Neuronal stem cell (in vitro differentiated cells): Measurements from ENCODE around the gene PCNX2.

Experiments
- DNase-seq: peaks from one replicate; pipeline ENCODE4 v3.0.0-alpha.2; 2013; ENCODE audit warnings: low spot score
- H2AFZ ChIP-seq: one replicate; pipeline ENCODE4 v1.6.1; 2013; ENCODE audit warnings: mild to moderate bottlenecking, low read length, inconsistent platforms
- H2AK5ac ChIP-seq: 2 replicates; pipeline ENCODE4 v1.6.1; 2013; ENCODE audit warnings: low read depth, mild to moderate bottlenecking, inconsistent platforms, low read length, moderate library complexity, mixed read lengths
- H2BK120ac ChIP-seq: 2 replicates; pipeline ENCODE4 v1.6.1; 2013; ENCODE audit warnings: low read depth, mild to moderate bottlenecking, inconsistent platforms, low read length, moderate library complexity, mixed read lengths
- H2BK12ac ChIP-seq: one replicate; pipeline ENCODE4 v1.6.1; 2013; ENCODE audit warnings: low read length, inconsistent platforms
- H2BK15ac ChIP-seq: 2 replicates; pipeline ENCODE4 v1.6.1; 2013; ENCODE audit warnings: mild to moderate bottlenecking, low read length, inconsistent platforms, mixed read lengths
- H2BK5ac ChIP-seq: one replicate; pipeline ENCODE4 v1.6.1; 2013; ENCODE audit warnings: inconsistent platforms, mild to moderate bottlenecking, low read length, moderate library complexity
- H3K14ac ChIP-seq: one replicate; pipeline ENCODE4 v1.6.1; 2013; ENCODE audit warnings: low read length, inconsistent platforms
- H3K18ac ChIP-seq: 2 replicates; pipeline ENCODE4 v1.6.1; 2013; ENCODE audit warnings: low read length, inconsistent platforms
- H3K23ac ChIP-seq: 2 replicates; pipeline ENCODE4 v1.6.1; 2013; ENCODE audit warnings: low read depth, mild to moderate bottlenecking, mixed read lengths, low read length, inconsistent platforms; ENCODE audit not compliant: poor library complexity
- H3K27ac ChIP-seq: replicated peaks from 3 replicates; pipeline ENCODE4 v1.5.1; 2013; ENCODE audit warnings: low read length, inconsistent platforms
- H3K27me3 ChIP-seq, 3 experiments: 2 replicates each; pipeline ENCODE4 v1.6.1; 2013; ENCODE audit warnings: low read length in 3 of 3, mild to moderate bottlenecking in 2 of 3, inconsistent platforms in 1 of 3, low read depth in 1 of 3, mixed read lengths in 1 of 3, moderate library complexity in 1 of 3; ENCODE audit not compliant: control insufficient read depth in 3 of 3, insufficient read depth in 3 of 3
- H3K36me3 ChIP-seq, 2 donors: replicated peaks in 1 of 2; 2 replicates each; pipeline ENCODE4 v1.6.1; 2013; ENCODE audit warnings: low read length in 2 of 2; ENCODE audit not compliant: control insufficient read depth in 2 of 2, insufficient read depth in 2 of 2
- H3K4ac ChIP-seq: 2 replicates; pipeline ENCODE4 v1.6.1; 2013; ENCODE audit warnings: inconsistent platforms, mild to moderate bottlenecking, low read length, moderate library complexity
- H3K4me1 ChIP-seq, 2 donors: 1 replicate in 1 of 2; 2 replicates in 1 of 2; pipeline ENCODE4 v1.6.1; 2013; ENCODE audit warnings: low read length in 2 of 2, low read depth in 1 of 2; ENCODE audit not compliant: control insufficient read depth in 2 of 2, insufficient read depth in 1 of 2
- H3K4me2 ChIP-seq: one replicate; pipeline ENCODE4 v1.6.1; 2013; ENCODE audit warnings: mild to moderate bottlenecking, low read length, inconsistent platforms; ENCODE audit not compliant: insufficient read depth, poor library complexity, severe bottlenecking
- H3K4me3 ChIP-seq, 2 donors: 2 replicates each; pipeline ENCODE4 v1.5.1; 2013; ENCODE audit warnings: low read length in 2 of 2, mild to moderate bottlenecking in 2 of 2, inconsistent platforms in 1 of 2, moderate library complexity in 1 of 2
- H3K79me1 ChIP-seq: one replicate; pipeline ENCODE4 v1.6.1; 2013; ENCODE audit warnings: low read depth, mild to moderate bottlenecking, inconsistent platforms, low read length, moderate library complexity
- H3K9ac ChIP-seq: one replicate; pipeline ENCODE4 v1.6.1; 2013; ENCODE audit warnings: mild to moderate bottlenecking, low read depth, low read length, inconsistent platforms; ENCODE audit not compliant: poor library complexity
- H3K9me3 ChIP-seq, 2 donors: replicated peaks in 1 of 2; 2 replicates each; pipeline versions ENCODE3 to v1.6.1; 2013; ENCODE audit warnings: low read length in 2 of 2, mild to moderate bottlenecking in 2 of 2, inconsistent platforms in 1 of 2, low read depth in 1 of 2, mixed read lengths in 1 of 2, moderate library complexity in 1 of 2; ENCODE audit not compliant: control insufficient read depth in 2 of 2, insufficient read depth in 1 of 2
- H4K8ac ChIP-seq: one replicate; pipeline ENCODE4 v1.6.1; 2013; ENCODE audit warnings: low read depth, mild to moderate bottlenecking, inconsistent platforms, low read length, moderate library complexity
- H4K91ac ChIP-seq: one replicate; pipeline ENCODE4 v1.6.1; 2013; ENCODE audit warnings: low read length, low read depth, mild to moderate bottlenecking, inconsistent platforms; ENCODE audit not compliant: poor library complexity
- WGBS, 2 donors: extraction: QIAGEN DNeasy Blood & Tissue Kit; methylation state at CpG; one replicate each; pipeline ENCODE4 v1.1.7; 2013; ENCODE audit warnings: missing lambda C conversion rate in 2 of 2, mixed read lengths in 1 of 2; ENCODE audit not compliant: insufficient read length in 2 of 2, insufficient replicate concordance in 1 of 2; ENCODE audit errors: extremely low coverage in 2 of 2; 5-methylcytosine and 5-hydroxymethylcytosine counted together

Gene PCNX2

GRCh38 chr1:233010146-233010545 lies 285.4 kb downstream of the PCNX2 start:
- no peak overlapping the region for H4K91ac ChIP-seq
- no peak overlapping the region for H2AK5ac ChIP-seq
- H2BK5ac ChIP-seq = no peak overlapping the region
- H3K4me1 ChIP-seq = peaks cover 7% of the 10 kb centered on the region in 2 donors
- no peak overlapping the region for H3K4ac ChIP-seq
- no CpG with 5 or more reads among the region's 3 CpGs for WGBS, 2 donors
- H3K14ac ChIP-seq = no peak overlapping the region
- peaks cover 0 to 2% of the 10 kb centered on the region in 2 donors for H3K36me3 ChIP-seq
- no peaks in the 10 kb centered on the region for H3K79me1 ChIP-seq
- DNase-seq = no peak
- no peak overlapping the region for H2BK120ac ChIP-seq
- H3K18ac ChIP-seq = no peak overlapping the region
- H3K27ac ChIP-seq = no peak overlapping the region
- H3K4me2 ChIP-seq = no peak overlapping the region
- H3K9me3 ChIP-seq = no peaks in the 10 kb centered on the region
- H2BK12ac ChIP-seq = no peak overlapping the region
- H4K8ac ChIP-seq = no peak overlapping the region
- no peak overlapping the region for H2AFZ ChIP-seq
- H3K4me3 ChIP-seq = no peak overlapping the region
- no peak overlapping the region for H3K9ac ChIP-seq
- H2BK15ac ChIP-seq = no peak overlapping the region
- H3K27me3 ChIP-seq = no peaks in the 10 kb centered on the region
- H3K23ac ChIP-seq = no peak overlapping the region

DNA sequence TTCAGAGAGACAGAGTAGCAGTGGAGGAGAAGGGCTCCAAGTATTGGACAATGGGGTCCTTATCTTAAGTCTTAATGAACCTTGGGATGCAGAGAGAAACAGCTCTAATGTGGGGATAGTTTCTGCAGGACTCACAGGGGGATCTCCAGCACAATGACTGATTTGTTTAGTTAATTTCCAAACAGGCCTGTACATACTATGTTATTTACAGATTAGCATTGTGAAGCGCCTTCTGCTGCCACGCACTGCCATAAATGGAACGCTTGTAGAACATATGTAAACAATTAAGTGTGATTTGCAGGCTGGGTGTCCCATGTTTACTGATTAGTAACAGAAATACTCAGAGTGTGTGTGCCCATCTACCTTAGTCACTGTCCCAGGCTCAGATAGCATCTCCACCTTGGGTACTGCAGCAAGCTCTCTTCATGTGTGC lies 289.0 kb downstream of the PCNX2 start:
- Histone ChIP-seq H3K23ac (no peak overlapping the region), H3K9ac (no peak overlapping the region), H3K4me1 (peaks cover 7% of the 10 kb centered on the region in 2 donors), H3K27me3 (no peaks in the 10 kb centered on the region), H3K4me3 (no peak overlapping the region), H3K4ac (no peak overlapping the region), H3K36me3 (no peaks in the 10 kb centered on the region), H3K9me3 (no peaks in the 10 kb centered on the region), H2BK15ac (no peak overlapping the region), H3K14ac (no peak overlapping the region), H3K79me1 (no peaks in the 10 kb centered on the region), H3K18ac (no peak overlapping the region), H4K91ac (no peak overlapping the region), H2BK5ac (no peak overlapping the region), H3K27ac (no peak overlapping the region), H4K8ac (no peak overlapping the region), H2AK5ac (no peak overlapping the region), H2BK12ac (no peak overlapping the region), H3K4me2 (no peak overlapping the region), H2BK120ac (no peak overlapping the region), H2AFZ (no peak overlapping the region)
- no CpG with 5 or more reads among the region's 3 CpGs for WGBS, 2 donors
- no peak for DNase-seq

- Histone ChIP-seq H3K27me3 (no peaks in the 10 kb centered on the region), H3K9me3 (no peaks in the 10 kb centered on the region), H3K36me3 (no peaks in the 10 kb centered on the region), H4K8ac (no peak overlapping the region), H3K18ac (no peak overlapping the region), H3K4me1 (peaks cover 7% of the 10 kb centered on the region in 2 donors), H3K9ac (no peak overlapping the region), H2BK15ac (no peak overlapping the region), H3K4ac (no peak overlapping the region), H2BK120ac (no peak overlapping the region), H3K79me1 (no peaks in the 10 kb centered on the region), H3K14ac (no peak overlapping the region), H2AK5ac (no peak overlapping the region), H3K4me2 (no peak overlapping the region), H4K91ac (no peak overlapping the region), H2BK5ac (no peak overlapping the region), H2BK12ac (no peak overlapping the region), H3K23ac (no peak overlapping the region), H2AFZ (no peak overlapping the region), H3K27ac (no peak overlapping the region), H3K4me3 (no peak overlapping the region)
- WGBS, 2 donors = no CpG with 5 or more reads among the region's 6 CpGs
- no peak for DNase-seq
These were observed 289.4 kb downstream of the PCNX2 start for GRCh38 chr1:233006108-233006507.

DNA sequence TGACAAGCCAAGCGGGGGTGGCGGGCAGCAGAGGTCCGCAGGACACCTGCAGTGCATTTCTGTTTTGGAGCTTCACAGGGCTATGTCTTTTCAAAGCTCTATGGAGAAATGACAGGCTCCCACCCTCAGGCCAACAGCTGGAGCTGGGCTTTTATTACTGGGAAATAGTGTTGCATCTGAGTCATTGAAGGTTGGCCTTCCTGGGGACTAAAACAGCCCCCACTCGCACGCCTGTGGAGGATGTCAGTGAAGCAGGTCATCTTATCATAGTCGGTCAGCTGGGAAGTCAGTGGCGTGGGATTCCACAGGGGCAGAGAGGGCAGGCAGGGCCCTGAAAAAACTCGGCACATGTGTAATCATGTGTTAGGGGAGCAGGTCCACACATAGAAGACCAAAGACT lies 289.8 kb downstream of the PCNX2 start:
- H2BK120ac ChIP-seq = no peak overlapping the region
- no peak overlapping the region for H2AFZ ChIP-seq
- H3K4me2 ChIP-seq = no peak overlapping the region
- no peak overlapping the region for H2BK5ac ChIP-seq
- H3K9ac ChIP-seq = no peak overlapping the region
- no peak overlapping the region for H2BK15ac ChIP-seq
- no peak overlapping the region for H4K8ac ChIP-seq
- no peak overlapping the region for H3K27ac ChIP-seq
- no peak overlapping the region for H2AK5ac ChIP-seq
- no peaks in the 10 kb centered on the region for H3K27me3 ChIP-seq
- H3K4ac ChIP-seq = no peak overlapping the region
- no peaks in the 10 kb centered on the region for H3K36me3 ChIP-seq
- H3K18ac ChIP-seq = no peak overlapping the region
- H4K91ac ChIP-seq = no peak overlapping the region
- H2BK12ac ChIP-seq = no peak overlapping the region
- peaks cover 7% of the 10 kb centered on the region in 2 donors for H3K4me1 ChIP-seq
- no peak overlapping the region for H3K4me3 ChIP-seq
- no CpG with 5 or more reads among the region's 8 CpGs for WGBS, 2 donors
- DNase-seq = no peak
- H3K23ac ChIP-seq = no peak overlapping the region
- no peaks in the 10 kb centered on the region for H3K79me1 ChIP-seq
- no peaks in the 10 kb centered on the region for H3K9me3 ChIP-seq
- no peak overlapping the region for H3K14ac ChIP-seq
